Mucosa of descending colon (tissue), 3 donors: ENCODE measurements around the gene CACNB1. TPM values are rescaled to one million over a fixed set of nuclear protein-coding genes. Genes with fewer than 3 reads are reported as not detected.

Experiments used
- ATAC-seq: fragments of 200-7000 bp; cut with Tn5 transposase; one replicate; pipeline ENCODE4 v1.9.1; 2020; ENCODE audit warnings: mild to moderate bottlenecking, moderate library complexity
- DNase-seq, 3 donors: peaks; one replicate each; pipeline ENCODE4 v3.0.0-alpha.2; 2020
- H3K36me3 ChIP-seq: fragments of 200-600 bp; one replicate; pipeline ENCODE4 v1.8.0; 2021; ENCODE audit warnings: low read depth, mild to moderate bottlenecking
- H3K4me1 ChIP-seq: fragments of 200-600 bp; one replicate; pipeline ENCODE4 v1.8.0; 2021; ENCODE audit warnings: low read depth, mild to moderate bottlenecking
- H3K4me3 ChIP-seq: fragments of 200-600 bp; one replicate; pipeline ENCODE4 v1.8.0; 2021; ENCODE audit warnings: mild to moderate bottlenecking
- H3K9me3 ChIP-seq: fragments of 200-600 bp; one replicate; pipeline ENCODE4 v1.8.0; 2021; ENCODE audit warnings: mild to moderate bottlenecking
- CTCF ChIP-seq: fragments of 200-600 bp; IDR thresholded peaks from one replicate; pipeline ENCODE4 v1.8.0; 2022; ENCODE audit warnings: antibody characterized with exemption, mild to moderate bottlenecking
- intact Hi-C, 2 donors: fragments of 100-400 bp; cut with DNase I in 1 of 2; cut with micrococcal nuclease in 1 of 2; formaldehyde crosslinking; loops; one replicate each; pipeline versions ENCODE4 v1.11.0 to v1.11.1; 2022; cut with DNase I, micrococcal nuclease
- total RNA-seq, 3 donors: library from RNA; stranded (reverse); fragmentation: NEBNext Ultra II Directional in 2 of 3; extraction: Animal tissue kit (Norgen Biotek cat#: 25700) in 2 of 3; gene quantifications; one replicate each; pipeline versions ENCODE4 v1.2.1 to v1.2.4, GENCODE V29; 2021 to 2023
- donor health status: DM: no; HTN: no; CAD: no; lungs with moderate emphysema.
- donor health status: DM: no; HTN: no; CAD: no.
- donor health status: DM: no; HTN: yes; CAD: no.

Gene CACNB1
- total RNA-seq, 3 donors from 2014 or later, result 16.8 to 24.3 (median 20.1) TPM

GRCh38 chr17:39218906-39219305, 21.4 kb upstream of the CACNB1 start:
- intact Hi-C loops, result no loop called here
- no peak for TF ChIP-seq CTCF
- ATAC-seq (no peak), DNase-seq (no peak)
- no peaks in the 10 kb centered on the region for H3K36me3 ChIP-seq
- no peaks in the 10 kb centered on the region for H3K9me3 ChIP-seq
- H3K4me3 ChIP-seq, result no peak overlapping the region
- no peaks in the 10 kb centered on the region for H3K4me1 ChIP-seq

GRCh38 chr17:39217734-39218369, 20.4 kb upstream of the CACNB1 start:
- Histone ChIP-seq H3K4me3 (no peak overlapping the region), H3K9me3 (no peaks in the 10 kb centered on the region), H3K36me3 (no peaks in the 10 kb centered on the region), H3K4me1 (no peaks in the 10 kb centered on the region)
- DNase-seq, result peak in 1 of 3 donors; percentile 22
- intact Hi-C loops, result no loop called here
- ATAC-seq, result no peak
- no peak for TF ChIP-seq CTCF

- peak; percentile 20 for ATAC-seq
- peak in 1 of 3 donors; percentile 42 for DNase-seq
- TF ChIP-seq CTCF, result no peak
- Histone ChIP-seq H3K36me3 (no peaks in the 10 kb centered on the region), H3K9me3 (no peaks in the 10 kb centered on the region), H3K4me3 (no peak overlapping the region), H3K4me1 (peaks cover 15% of the 10 kb centered on the region)
- intact Hi-C loops, result no loop called here
Measured at GRCh38 chr17:39213852-39214251, 16.4 kb upstream of the CACNB1 start.

- no peak for TF ChIP-seq CTCF
- peak; percentile 47 for ATAC-seq
Measured at GRCh38 chr17:39212841-39213480, 15.5 kb upstream of the CACNB1 start.

GRCh38 chr17:39212195-39212810, 14.8 kb upstream of the CACNB1 start:
- no peak for DNase-seq
- intact Hi-C loops, result no loop called here
- ATAC-seq, result no peak

More at GRCh38 chr17:39212841-39213480, 15.5 kb upstream of the CACNB1 start:
- intact Hi-C loops, result no loop called here
- Histone ChIP-seq H3K4me3 (no peak overlapping the region), H3K4me1 (peaks cover 16% of the 10 kb centered on the region), H3K36me3 (no peaks in the 10 kb centered on the region), H3K9me3 (no peaks in the 10 kb centered on the region)
- peak in 1 of 3 donors; percentile 24 for DNase-seq

More at GRCh38 chr17:39212195-39212810, 14.8 kb upstream of the CACNB1 start:
- H3K36me3 ChIP-seq, result no peaks in the 10 kb centered on the region
- H3K4me3 ChIP-seq, result no peak overlapping the region
- H3K9me3 ChIP-seq, result no peaks in the 10 kb centered on the region
- TF ChIP-seq CTCF, result no peak
- H3K4me1 ChIP-seq, result peaks cover 16% of the 10 kb centered on the region
